Measurements from ENCODE around the gene FILIP1L. TPM values are rescaled to one million over a fixed set of nuclear protein-coding genes. Genes with fewer than 3 reads are reported as not detected.

The FILIP1L gene
- total and polyA plus RNA-seq, 2 of the 8 experiments (the other 6 are each of a cell fraction or from before 2014, with no cell fraction given): 0.06 to 0.09 TPM

GRCh38 chr3:99950921-99951320, 163.4 kb downstream of the FILIP1L start (continued):
- TF ChIP-seq USF2 (IDR thresholded peaks at IDR 0.05; ENCODE audit: low read length): no peak
- TF ChIP-seq RAD21 (IDR thresholded peaks at IDR 0.05 in 1 of 2, conservative IDR thresholded peaks at IDR 0.05 in 1 of 2; ENCODE audit: low read depth in 2 of 2, low read length in 2 of 2): no peak
- no peak for TF ChIP-seq POLR2A (IDR thresholded peaks at IDR 0.05; ENCODE audit: control extremely low read depth in 1 of 2, low read depth in 2 of 2, low read length in 2 of 2)
- no peak for TF ChIP-seq BACH1 (IDR thresholded peaks at IDR 0.05; ENCODE audit: low read length)
- TF ChIP-seq TCF12 (IDR thresholded peaks at IDR 0.05; ENCODE audit: low read depth, low read length): no peak
- no peak for TF ChIP-seq RXRA (IDR thresholded peaks at IDR 0.05; ENCODE audit: insufficient read depth, low read depth, low read length)
- no peak for TF ChIP-seq GTF2F1 (IDR thresholded peaks at IDR 0.05; ENCODE audit: borderline replicate concordance, low read depth, low read length)

Data from H1 (cell line).